CD14-positive monocyte (primary cell): ENCODE measurements around the gene HACD3. TPM values are rescaled to one million over a fixed set of nuclear protein-coding genes. Genes with fewer than 3 reads are reported as not detected.

ENCODE experiments used
- DNase-seq, 3 donors: peaks; one replicate each; pipeline ENCODE4 v3.0.0-alpha.2; 2011 to 2022
- H2AFZ ChIP-seq: 2 replicates; pipeline ENCODE4 v1.6.0; 2012; ENCODE audit warnings: mild to moderate bottlenecking, low read depth, low read length, inconsistent platforms; ENCODE audit not compliant: insufficient read depth, poor library complexity, severe bottlenecking
- H3K27ac ChIP-seq, 2 donors: 1 replicate in 1 of 2; 2 replicates in 1 of 2; pipeline ENCODE4 v1.5.1; 2012 to 2013; ENCODE audit warnings: low read length in 2 of 2, control low read depth in 1 of 2, inconsistent platforms in 1 of 2, low read depth in 1 of 2, mild to moderate bottlenecking in 1 of 2
- H3K27me3 ChIP-seq, 2 donors: one replicate each; pipeline versions ENCODE4 v1.6.0 to v1.6.1; 2011 to 2013; ENCODE audit warnings: low read length in 2 of 2; ENCODE audit not compliant: control insufficient read depth in 2 of 2, insufficient read depth in 2 of 2
- H3K36me3 ChIP-seq, 2 donors: replicated peaks in 1 of 2; 1 replicate in 1 of 2; 2 replicates in 1 of 2; pipeline versions ENCODE4 v1.5.1 to v1.6.1; 2012 to 2013; ENCODE audit warnings: low read length in 2 of 2, control low read depth in 1 of 2, inconsistent platforms in 1 of 2, mild to moderate bottlenecking in 1 of 2; ENCODE audit not compliant: insufficient read depth in 2 of 2, control insufficient read depth in 1 of 2
- H3K4me1 ChIP-seq, 2 donors: 1 replicate in 1 of 2; 2 replicates in 1 of 2; pipeline versions ENCODE4 v1.5.1 to v1.6.1; 2012 to 2013; ENCODE audit warnings: low read length in 2 of 2, control low read depth in 1 of 2, inconsistent platforms in 1 of 2, mild to moderate bottlenecking in 1 of 2, moderate library complexity in 1 of 2; ENCODE audit not compliant: insufficient read depth in 2 of 2, control insufficient read depth in 1 of 2
- H3K4me2 ChIP-seq: replicated peaks from 2 replicates; pipeline ENCODE3; 2012; ENCODE audit warnings: low read length, moderate library complexity, mild to moderate bottlenecking; ENCODE audit not compliant: poor library complexity, severe bottlenecking; ENCODE audit errors: extremely low read depth
- H3K4me3 ChIP-seq, 3 experiments: fragments of 200-600 bp in 1 of 3; sonication (generic) in 1 of 3; replicated peaks in 1 of 3; 1 replicate in 2 of 3; 2 replicates in 1 of 3; pipeline ENCODE4 v1.5.1; 2011 to 2013; ENCODE audit warnings: low read length in 3 of 3, mild to moderate bottlenecking in 3 of 3, control low read depth in 2 of 3, low read depth in 2 of 3, inconsistent platforms in 1 of 3, moderate library complexity in 1 of 3
- H3K79me2 ChIP-seq: 2 replicates; pipeline ENCODE4 v1.6.0; 2012; ENCODE audit warnings: mild to moderate bottlenecking, control low read depth, inconsistent platforms, low read length, moderate library complexity; ENCODE audit not compliant: insufficient read depth
- H3K9ac ChIP-seq: 2 replicates; pipeline ENCODE4 v1.6.0; 2017; ENCODE audit warnings: low read length, mild to moderate bottlenecking; ENCODE audit not compliant: insufficient read depth, poor library complexity, severe bottlenecking
- H3K9me3 ChIP-seq, 2 donors: replicated peaks in 1 of 2; 1 replicate in 1 of 2; 2 replicates in 1 of 2; pipeline versions ENCODE4 v1.5.1 to v1.6.1; 2012 to 2013; ENCODE audit warnings: low read length in 2 of 2, control low read depth in 1 of 2; ENCODE audit not compliant: control insufficient read depth in 1 of 2, insufficient read depth in 1 of 2
- H4K20me1 ChIP-seq: 2 replicates; pipeline ENCODE4 v1.6.0; 2012; ENCODE audit warnings: mild to moderate bottlenecking, low read length, control low read depth, moderate library complexity; ENCODE audit not compliant: insufficient read depth
- H3K27ac Mint-ChIP-seq, 7 donors: one replicate each; pipeline ENCODE4 v1.8.0; 2020; ENCODE audit warnings: mild to moderate bottlenecking in 7 of 7, mixed read lengths in 7 of 7, moderate library complexity in 6 of 7, inconsistent platforms in 2 of 7
- H3K27me3 Mint-ChIP-seq, 3 donors: one replicate each; pipeline ENCODE4 v1.8.0; 2021 to 2022; ENCODE audit warnings: low read depth in 3 of 3, mild to moderate bottlenecking in 3 of 3, mixed read lengths in 3 of 3, moderate library complexity in 3 of 3, inconsistent platforms in 1 of 3
- H3K36me3 Mint-ChIP-seq, 2 donors: one replicate each; pipeline ENCODE4 v1.8.0; 2020; ENCODE audit warnings: mixed read lengths in 2 of 2, inconsistent platforms in 1 of 2, mild to moderate bottlenecking in 1 of 2
- H3K4me1 Mint-ChIP-seq: one replicate; pipeline ENCODE4 v1.8.0; 2020; ENCODE audit warnings: mild to moderate bottlenecking, mixed read lengths
- H3K4me3 Mint-ChIP-seq, 2 donors: one replicate each; pipeline ENCODE4 v1.8.0; 2020; ENCODE audit warnings: mild to moderate bottlenecking in 2 of 2, mixed read lengths in 2 of 2, moderate library complexity in 1 of 2
- H3K9me3 Mint-ChIP-seq, 7 donors: one replicate each; pipeline ENCODE4 v1.8.0; 2020 to 2022; ENCODE audit warnings: mixed read lengths in 7 of 7, mild to moderate bottlenecking in 6 of 7, moderate library complexity in 6 of 7, inconsistent platforms in 2 of 7
- CTCF ChIP-seq: fragments of 200-600 bp; IDR thresholded peaks from one replicate; pipeline ENCODE4 v1.8.0; 2022; ENCODE audit warnings: antibody characterized with exemption, mild to moderate bottlenecking
- WGBS: methylation state at CpG from one replicate; pipeline ENCODE4 v1.1.5; 2013; ENCODE audit warnings: missing lambda C conversion rate; ENCODE audit not compliant: insufficient coverage; 5-methylcytosine and 5-hydroxymethylcytosine counted together
- intact Hi-C, 2 donors: fragments of 100-400 bp; cut with micrococcal nuclease; formaldehyde crosslinking; loops; one replicate each; pipeline versions ENCODE4 v1.15.0 to v1.15.1; 2023
- polyA plus RNA-seq, 3 donors: library from polyadenylated mRNA; depleted of rRNA in 1 of 3; unstranded in 2 of 3; stranded (reverse) in 1 of 3; fragments of 300-500 nt in 2 of 3; fragments of >200 nt in 1 of 3; fragmentation: Illumina TruSeq in 2 of 3; gene quantifications; 1 replicate in 2 of 3; 2 replicates in 1 of 3; pipeline ENCODE4 v1.2.3, GENCODE V29; 2012 to 2021

Gene HACD3
- polyA plus RNA-seq, 3 donors, result 2.4 to 12.1 (median 10.8) TPM

GRCh38 chr15:65528461-65529060 is 1.7 kb upstream of the HACD3 start:
- no peak overlapping the region for H2AFZ ChIP-seq
- Mint-ChIP-seq H3K4me3 (no peak overlapping the region), H3K27ac (no peak overlapping the region), H3K36me3 (no peaks in the 10 kb centered on the region), H3K27me3 (peaks cover 0 to 10% (median 1%) of the 10 kb centered on the region in 3 donors), H3K9me3 (no peaks in the 10 kb centered on the region), H3K4me1 (peaks cover 8% of the 10 kb centered on the region)
- H3K36me3 ChIP-seq, result no peaks in the 10 kb centered on the region
- no peak overlapping the region for H3K4me3 ChIP-seq
- H3K27ac ChIP-seq, result no peak overlapping the region
- H4K20me1 ChIP-seq, result no peaks in the 10 kb centered on the region
- WGBS, result 99% methylated on average over 15 of the region's 20 CpGs
- no peaks in the 10 kb centered on the region for H3K27me3 ChIP-seq
- H3K4me2 ChIP-seq, result no peak overlapping the region
- no peaks in the 10 kb centered on the region for H3K9me3 ChIP-seq
- TF ChIP-seq CTCF, result no peak
- peaks cover 9 to 16% of the 10 kb centered on the region in 2 donors for H3K4me1 ChIP-seq
- H3K9ac ChIP-seq, result no peak overlapping the region
- H3K79me2 ChIP-seq, result peaks cover 27% of the 10 kb centered on the region
- DNase-seq, result no peak
- intact Hi-C loops, result no loop called here

GRCh38 chr15:65529762-65530317 is 423 bp upstream of the HACD3 start:
- no peak for DNase-seq
- Mint-ChIP-seq H3K27ac (peak overlapping the region in 3 of 7 donors; percentile 19 to 71 (median 43)), H3K4me3 (peak overlapping the region; percentile 82 to 90), H3K36me3 (peaks cover 0 to 2% of the 10 kb centered on the region in 2 donors), H3K9me3 (no peaks in the 10 kb centered on the region), H3K4me1 (peaks cover 8% of the 10 kb centered on the region), H3K27me3 (peaks cover 0 to 5% (median 1%) of the 10 kb centered on the region in 3 donors)
- Histone ChIP-seq H3K4me2 (peak overlapping the region; percentile 100), H3K79me2 (peaks cover 37% of the 10 kb centered on the region), H3K4me1 (peaks cover 9 to 16% of the 10 kb centered on the region in 2 donors), H3K9ac (peak overlapping the region; percentile 75), H3K4me3 (peak overlapping the region; percentile 74 to 88 (median 74)), H3K27ac (no peak overlapping the region), H2AFZ (peak overlapping the region; percentile 99), H3K27me3 (no peaks in the 10 kb centered on the region), H4K20me1 (no peaks in the 10 kb centered on the region), H3K36me3 (no peaks in the 10 kb centered on the region), H3K9me3 (no peaks in the 10 kb centered on the region)
- WGBS, result 51% methylated on average over 4 of the region's 13 CpGs
- intact Hi-C loops, result no loop called here
- no peak for TF ChIP-seq CTCF
